ENCODE results near the gene PRKCA. TPM values are rescaled to one million over a fixed set of nuclear protein-coding genes. Genes with fewer than 3 reads are reported as not detected.
"Not testable (repeated sequence)": the region's sequence is repeated elsewhere in the genome, so short reads cannot be mapped to it uniquely, and the experiment has no call there.

PRKCA gene
- total and polyA plus RNA-seq, 9 donors: 9.1 to 67.6 (median 37.2) TPM

DNA sequence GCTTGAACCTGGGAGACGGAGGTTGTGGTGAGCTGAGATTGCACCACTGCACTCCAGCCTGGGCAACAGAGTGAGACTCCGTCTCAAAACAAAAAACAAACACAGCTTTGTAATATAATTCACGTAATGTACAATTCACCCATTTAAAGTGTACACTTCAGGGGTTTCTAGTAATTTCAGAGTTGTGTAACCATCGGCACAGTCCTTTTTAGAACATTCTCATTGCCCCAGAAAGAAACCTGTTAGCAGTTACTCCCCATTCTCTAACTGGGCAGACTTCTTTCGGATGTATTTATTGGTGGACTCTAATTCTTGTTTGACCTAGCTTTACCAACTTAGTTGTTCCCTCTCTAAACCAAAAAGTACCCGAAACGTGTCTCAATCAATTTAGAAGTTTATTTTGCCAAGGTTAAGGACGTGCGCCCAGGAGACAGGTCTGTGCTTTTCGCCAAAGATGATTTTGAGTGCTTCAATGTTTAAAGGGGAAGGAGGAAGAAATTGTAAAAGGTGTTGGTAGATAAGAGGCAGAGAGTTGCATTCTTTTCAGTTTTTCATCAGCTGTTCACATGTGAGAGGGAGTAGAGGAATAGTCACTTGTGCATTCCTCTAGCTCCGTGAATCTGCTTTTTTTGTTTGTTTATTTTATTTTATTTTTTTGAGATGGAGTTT, 175.3 kb downstream of the PRKCA start:
- 88 to 91% (median 90%) methylated on average over 11 of the region's 11 CpGs for WGBS, 3 donors
- intact Hi-C loops (cut with DNase I): no loop called here
- TF ChIP-seq, protein P1, sequence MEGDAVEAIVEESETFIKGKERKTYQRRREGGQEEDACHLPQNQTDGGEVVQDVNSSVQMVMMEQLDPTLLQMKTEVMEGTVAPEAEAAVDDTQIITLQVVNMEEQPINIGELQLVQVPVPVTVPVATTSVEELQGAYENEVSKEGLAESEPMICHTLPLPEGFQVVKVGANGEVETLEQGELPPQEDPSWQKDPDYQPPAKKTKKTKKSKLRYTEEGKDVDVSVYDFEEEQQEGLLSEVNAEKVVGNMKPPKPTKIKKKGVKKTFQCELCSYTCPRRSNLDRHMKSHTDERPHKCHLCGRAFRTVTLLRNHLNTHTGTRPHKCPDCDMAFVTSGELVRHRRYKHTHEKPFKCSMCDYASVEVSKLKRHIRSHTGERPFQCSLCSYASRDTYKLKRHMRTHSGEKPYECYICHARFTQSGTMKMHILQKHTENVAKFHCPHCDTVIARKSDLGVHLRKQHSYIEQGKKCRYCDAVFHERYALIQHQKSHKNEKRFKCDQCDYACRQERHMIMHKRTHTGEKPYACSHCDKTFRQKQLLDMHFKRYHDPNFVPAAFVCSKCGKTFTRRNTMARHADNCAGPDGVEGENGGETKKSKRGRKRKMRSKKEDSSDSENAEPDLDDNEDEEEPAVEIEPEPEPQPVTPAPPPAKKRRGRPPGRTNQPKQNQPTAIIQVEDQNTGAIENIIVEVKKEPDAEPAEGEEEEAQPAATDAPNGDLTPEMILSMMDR (IDR thresholded peaks at IDR 0.05): no peak
- TF ChIP-seq EP300 (IDR thresholded peaks at IDR 0.05) (no peak), POLR2A (IDR thresholded peaks at IDR 0.05) (no peak)

DNA sequence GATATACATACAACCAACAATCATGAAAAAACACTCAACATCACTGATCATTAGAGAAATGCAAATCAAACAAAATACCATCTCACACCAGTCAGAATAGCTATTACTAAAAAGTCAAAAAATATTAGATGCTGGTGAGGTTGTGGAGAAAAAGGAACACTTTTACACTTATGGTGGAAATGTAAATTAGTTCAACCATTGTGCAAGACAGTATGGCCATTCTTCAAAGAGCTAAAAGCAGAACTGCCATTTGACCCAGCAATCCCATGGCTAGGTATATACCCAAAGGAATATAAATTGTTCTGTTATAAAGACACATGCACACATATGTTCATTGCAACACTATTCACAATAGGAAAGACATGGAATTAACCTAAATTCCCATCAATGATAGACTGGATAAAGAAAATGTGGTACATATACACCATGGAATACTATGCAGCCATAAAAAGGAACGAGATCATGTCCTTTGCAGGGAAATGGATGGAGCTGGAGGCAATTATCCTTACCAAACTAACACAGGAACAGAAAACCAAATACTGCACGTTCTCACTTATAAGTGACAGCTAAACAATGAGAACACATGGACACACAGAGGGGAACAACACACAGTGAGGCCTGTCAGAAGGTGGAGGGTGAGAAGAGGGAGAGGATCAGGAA, 176.9 kb downstream of the PRKCA start:
- H3K4me1 ChIP-seq (ENCODE audit: insufficient read depth); H3K4me3 ChIP-seq; H3K27ac ChIP-seq; intact Hi-C loops (cut with DNase I); H3K36me3 ChIP-seq; H3K27me3 ChIP-seq; H3K9me3 ChIP-seq; DNase-seq: not testable (repeated sequence)
- 93 to 97% (median 96%) methylated on average over 2 of the region's 2 CpGs for WGBS, 3 donors

More for the DNA sequence above, 175.3 kb downstream of the PRKCA start:
- no peaks in the 10 kb centered on the region for H3K9me3 ChIP-seq
- H3K27me3 ChIP-seq: no peaks in the 10 kb centered on the region
- DNase-seq: no peak
- no peaks in the 10 kb centered on the region for H3K36me3 ChIP-seq
- H3K4me3 ChIP-seq: no peak overlapping the region
- peaks cover 3% of the 10 kb centered on the region for H3K4me1 ChIP-seq (ENCODE audit: insufficient read depth)
- no peak overlapping the region for H3K27ac ChIP-seq

DNA sequence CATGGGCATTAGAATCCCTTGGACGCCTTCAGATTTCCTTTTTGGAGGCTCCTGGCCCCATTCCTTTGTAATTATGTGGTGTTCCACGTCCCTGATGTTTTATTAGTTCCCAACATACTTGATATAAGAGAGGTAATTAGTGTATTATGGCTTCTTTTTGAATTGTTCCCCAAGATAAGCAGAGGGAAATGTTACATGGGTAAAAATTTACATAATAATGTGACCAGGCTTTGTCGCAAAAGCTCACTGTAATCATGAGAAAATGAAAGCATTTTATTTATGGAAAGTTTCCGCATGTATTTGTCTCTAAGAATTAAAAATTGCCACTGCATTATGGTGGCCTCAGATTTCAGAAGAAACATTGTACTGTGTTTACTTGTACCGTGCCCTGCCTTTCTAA, 177.8 kb downstream of the PRKCA start:
- intact Hi-C loops (cut with DNase I): no loop called here
- TF ChIP-seq, protein P1 (IDR thresholded peaks at IDR 0.05): no peak
- TF ChIP-seq EP300 (IDR thresholded peaks at IDR 0.05): no peak
- no peak for TF ChIP-seq POLR2A (IDR thresholded peaks at IDR 0.05)
- no peaks in the 10 kb centered on the region for H3K27me3 ChIP-seq

DNA sequence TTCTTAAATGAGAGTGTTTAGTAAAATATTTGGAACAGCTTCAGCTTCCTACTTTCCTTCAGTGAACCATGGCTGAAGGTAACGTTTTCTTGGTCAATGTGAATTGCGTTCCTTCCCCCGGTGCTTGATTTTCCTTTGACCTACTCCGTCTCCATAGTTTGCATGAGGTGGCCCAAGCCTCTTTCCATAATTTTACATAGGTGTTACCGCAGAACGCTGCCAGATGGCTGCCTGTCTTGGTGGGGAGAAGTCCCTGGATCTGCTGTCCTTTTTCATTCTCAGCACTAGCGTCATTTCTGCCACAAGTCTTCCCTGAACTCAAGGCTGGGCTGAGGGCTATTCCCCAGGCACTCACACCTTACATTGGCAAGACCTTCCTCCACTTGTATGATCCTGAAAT, 178.4 kb downstream of the PRKCA start:
- TF ChIP-seq, protein P1 (IDR thresholded peaks at IDR 0.05): no peak
- TF ChIP-seq POLR2A (IDR thresholded peaks at IDR 0.05): no peak
- no peak for TF ChIP-seq EP300 (IDR thresholded peaks at IDR 0.05)
- intact Hi-C loops (cut with DNase I): no loop called here
- Histone ChIP-seq H3K4me1 (ENCODE audit: insufficient read depth) (no peaks in the 10 kb centered on the region), H3K27ac (no peak overlapping the region), H3K36me3 (no peaks in the 10 kb centered on the region), H3K4me3 (no peak overlapping the region), H3K9me3 (no peaks in the 10 kb centered on the region), H3K27me3 (no peaks in the 10 kb centered on the region)
- no peak for DNase-seq
- 94 to 95% (median 94%) methylated on average over 7 of the region's 7 CpGs for WGBS, 3 donors

More for the DNA sequence above, 177.8 kb downstream of the PRKCA start:
- no peak overlapping the region for H3K27ac ChIP-seq
- no peak overlapping the region for H3K4me3 ChIP-seq
- H3K4me1 ChIP-seq (ENCODE audit: insufficient read depth): no peaks in the 10 kb centered on the region
- DNase-seq: no peak
- WGBS, 3 donors: 66 to 74% (median 67%) methylated on average over 5 of the region's 5 CpGs
- H3K9me3 ChIP-seq: no peaks in the 10 kb centered on the region
- no peaks in the 10 kb centered on the region for H3K36me3 ChIP-seq

DNA sequence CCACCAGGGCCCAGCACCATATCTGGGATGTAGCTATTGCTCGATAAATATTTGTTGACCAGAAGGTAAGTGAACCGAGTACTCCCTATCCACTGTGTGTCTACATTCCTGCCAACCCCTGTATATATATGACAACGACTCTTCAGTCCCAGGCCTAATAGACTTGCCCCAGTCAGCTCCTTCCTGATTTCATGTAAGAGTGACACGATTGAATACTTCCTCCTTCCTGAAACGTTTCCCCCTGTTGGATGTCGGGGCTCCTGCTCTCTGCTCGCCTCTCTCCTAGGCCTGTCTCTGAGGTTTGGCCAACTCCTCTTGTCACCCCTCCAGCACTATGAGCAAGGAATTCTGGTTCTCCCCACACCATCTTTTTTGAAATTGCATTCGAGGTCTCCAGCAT, 178.9 kb downstream of the PRKCA start:
- TF ChIP-seq, protein P1 (IDR thresholded peaks at IDR 0.05): no peak
- Histone ChIP-seq H3K27me3 (no peaks in the 10 kb centered on the region), H3K4me3 (no peak overlapping the region), H3K27ac (no peak overlapping the region), H3K9me3 (no peaks in the 10 kb centered on the region), H3K4me1 (ENCODE audit: insufficient read depth) (no peaks in the 10 kb centered on the region), H3K36me3 (no peaks in the 10 kb centered on the region)
- 89 to 95% (median 92%) methylated on average over 8 of the region's 8 CpGs for WGBS, 3 donors
- intact Hi-C loops (cut with DNase I): no loop called here
- no peak for DNase-seq

Measured in ovary (tissue), 9 donors.